Hippocampal formation (tissue), 2 donors: ENCODE data around the gene ANKRD36.
"Not testable (repeated sequence)": the region's sequence is repeated elsewhere in the genome, so short reads cannot be mapped to it uniquely, and the experiment has no call there.

Experiments
- DNase-seq, 2 donors: peaks; one replicate each; lab custom pipeline; 2025; lab: John Stamatoyannopoulos, UW

ANKRD36 gene

DNA sequence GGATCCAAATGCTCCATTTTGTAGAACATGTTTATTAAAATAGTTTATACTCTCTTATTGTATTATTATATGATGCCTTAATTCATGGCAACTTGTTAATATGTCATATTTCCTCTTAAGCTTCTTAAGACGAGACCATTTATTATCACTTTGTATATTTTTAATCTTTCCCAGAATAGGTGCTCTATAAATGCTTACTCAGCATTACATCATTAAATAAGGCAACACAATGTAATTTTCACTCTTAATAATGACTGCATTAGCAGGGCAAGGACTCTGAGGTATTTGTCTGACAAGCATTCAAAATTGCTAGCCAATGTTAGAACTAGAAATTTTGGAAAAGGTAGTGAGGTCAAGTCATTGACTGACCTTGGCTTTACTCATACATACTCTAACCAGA, 180.7 kb downstream of the ANKRD36 start:
- DNase-seq: not testable (repeated sequence)
